NB4 (cell line): ENCODE data around the gene ZFAND3.

ENCODE experiments used
- CTCF ChIP-seq: IDR thresholded peaks from one replicate; pipeline ENCODE4 v1.5.1; 2012; ENCODE audit warnings: low read depth, low read length
- MAX ChIP-seq: IDR thresholded peaks from 2 replicates; pipeline ENCODE4 v1.6.1; 2011; ENCODE audit warnings: low read depth, low read length
- MYC ChIP-seq: IDR thresholded peaks from 2 replicates; pipeline ENCODE4 v1.6.1; 2011; ENCODE audit warnings: low read depth, low read length
- POLR2A ChIP-seq: IDR thresholded peaks from 2 replicates; pipeline ENCODE4 v1.6.1; 2011; ENCODE audit warnings: mild to moderate bottlenecking; ENCODE audit not compliant: insufficient read length; ENCODE audit errors: extremely low read depth

DNA sequence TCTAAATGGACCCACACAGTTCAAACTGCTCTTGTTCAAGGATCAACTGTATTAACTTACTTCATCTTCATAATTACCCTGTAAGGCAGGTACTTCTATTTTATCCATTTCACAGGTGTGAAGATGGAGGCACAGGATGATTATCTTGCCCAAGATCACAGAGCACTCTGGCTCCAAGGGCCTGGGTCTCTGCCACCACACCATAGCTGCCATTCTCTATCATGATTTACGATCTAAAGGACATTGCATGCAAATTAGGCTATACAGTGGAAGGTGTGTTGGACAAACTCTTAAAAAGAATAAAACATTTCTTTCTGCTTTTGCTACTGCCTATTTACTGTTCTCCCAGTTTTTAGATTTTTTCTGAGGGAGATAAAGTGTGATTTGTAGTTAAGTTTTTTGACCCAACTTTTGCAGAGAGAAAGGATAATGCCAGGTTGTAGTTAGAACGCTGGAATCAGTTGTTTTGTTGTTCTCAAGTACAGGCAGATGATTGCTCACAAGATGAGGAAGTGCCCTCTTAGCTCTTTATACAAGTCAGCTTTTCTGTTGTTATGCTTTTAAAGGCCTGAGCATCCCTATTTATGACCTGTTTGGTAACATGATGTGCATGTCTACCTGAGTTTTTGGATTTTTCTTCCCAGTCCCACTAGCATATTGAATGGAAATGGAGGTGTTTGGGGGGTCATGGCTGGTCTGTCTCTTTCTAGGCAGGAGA lies 247.9 kb downstream of the ZFAND3 start:
- no peak for TF ChIP-seq CTCF
- no peak for TF ChIP-seq POLR2A
- TF ChIP-seq MAX = no peak
- TF ChIP-seq MYC = no peak
